Measurements from ENCODE around the gene VIM.
"Not testable (repeated sequence)": the region's sequence is repeated elsewhere in the genome, so short reads cannot be mapped to it uniquely, and the experiment has no call there.

Gene VIM

GRCh38 chr10:17244700-17245365, 16.8 kb downstream of the VIM start:
- no peak for TF ChIP-seq POLR2A (IDR thresholded peaks at IDR 0.05; ENCODE audit: low read depth, low read length)
- FAIRE-seq = no peak
- DNase-seq (ENCODE audit: insufficient read length, low spot score) = no peak

GRCh38 chr10:17247210-17247609, 19.2 kb downstream of the VIM start:
- FAIRE-seq (no peak), DNase-seq (ENCODE audit: insufficient read length, low spot score) (no peak)
- TF ChIP-seq POLR2A (IDR thresholded peaks at IDR 0.05; ENCODE audit: low read depth, low read length) = no peak

GRCh38 chr10:17248964-17249363, 20.9 kb downstream of the VIM start:
- no peak for TF ChIP-seq POLR2A (IDR thresholded peaks at IDR 0.05; ENCODE audit: low read depth, low read length)
- DNase-seq (ENCODE audit: insufficient read length, low spot score) (no peak), FAIRE-seq (no peak)

GRCh38 chr10:17249820-17250219, 21.8 kb downstream of the VIM start:
- no peak for TF ChIP-seq POLR2A (IDR thresholded peaks at IDR 0.05; ENCODE audit: low read depth, low read length)
- FAIRE-seq = peak; percentile 20
- no peak for DNase-seq (ENCODE audit: insufficient read length, low spot score)

GRCh38 chr10:17250736-17251135, 22.7 kb downstream of the VIM start:
- FAIRE-seq (no peak), DNase-seq (ENCODE audit: insufficient read length, low spot score) (no peak)
- no peak for TF ChIP-seq POLR2A (IDR thresholded peaks at IDR 0.05; ENCODE audit: low read depth, low read length)

- not testable (repeated sequence) for DNase-seq (ENCODE audit: insufficient read length, low spot score); FAIRE-seq
These were observed 26.6 kb downstream of the VIM start for GRCh38 chr10:17254543-17255050.

GRCh38 chr10:17255512-17255911, 27.5 kb downstream of the VIM start:
- TF ChIP-seq POLR2A (IDR thresholded peaks at IDR 0.05; ENCODE audit: low read depth, low read length) = no peak
- FAIRE-seq (no peak), DNase-seq (ENCODE audit: insufficient read length, low spot score) (no peak)

- no peak for DNase-seq (ENCODE audit: insufficient read length, low spot score)
- FAIRE-seq = no peak
- TF ChIP-seq POLR2A (IDR thresholded peaks at IDR 0.05; ENCODE audit: low read depth, low read length) = no peak
These were observed 28.0 kb downstream of the VIM start for GRCh38 chr10:17256051-17256450.

GRCh38 chr10:17256627-17257026, 28.6 kb downstream of the VIM start:
- no peak for TF ChIP-seq POLR2A (IDR thresholded peaks at IDR 0.05; ENCODE audit: low read depth, low read length)
- no peak for DNase-seq (ENCODE audit: insufficient read length, low spot score)
- no peak for FAIRE-seq

GRCh38 chr10:17257466-17258321, 29.7 kb downstream of the VIM start:
- TF ChIP-seq POLR2A (IDR thresholded peaks at IDR 0.05; ENCODE audit: low read depth, low read length) = no peak
- DNase-seq (ENCODE audit: insufficient read length, low spot score) = no peak
- peak; percentile 93 for FAIRE-seq

GRCh38 chr10:17262502-17262901, 34.5 kb downstream of the VIM start:
- DNase-seq (ENCODE audit: insufficient read length, low spot score) (no peak), FAIRE-seq (no peak)
- TF ChIP-seq POLR2A (IDR thresholded peaks at IDR 0.05; ENCODE audit: low read depth, low read length) = no peak

GRCh38 chr10:17263580-17263979, 35.5 kb downstream of the VIM start:
- DNase-seq (ENCODE audit: insufficient read length, low spot score) = no peak
- no peak for FAIRE-seq
- TF ChIP-seq POLR2A (IDR thresholded peaks at IDR 0.05; ENCODE audit: low read depth, low read length) = no peak

- no peak for DNase-seq (ENCODE audit: insufficient read length, low spot score)
- TF ChIP-seq POLR2A (IDR thresholded peaks at IDR 0.05; ENCODE audit: low read depth, low read length) = no peak
- no peak for FAIRE-seq
These were observed 37.4 kb downstream of the VIM start for GRCh38 chr10:17265468-17265867.

GRCh38 chr10:17266549-17266948, 38.5 kb downstream of the VIM start:
- FAIRE-seq; DNase-seq (ENCODE audit: insufficient read length, low spot score): not testable (repeated sequence)

- no peak for TF ChIP-seq POLR2A (IDR thresholded peaks at IDR 0.05; ENCODE audit: low read depth, low read length)
- DNase-seq (ENCODE audit: insufficient read length, low spot score) (no peak), FAIRE-seq (no peak)
These were observed 44.6 kb downstream of the VIM start for GRCh38 chr10:17272648-17273047.

Measured in H54 (cell line).